Measurements from ENCODE around the gene ABLIM1.

- TF ChIP-seq CTCF (conservative IDR thresholded peaks at IDR 0.05; ENCODE audit: low read depth, low read length) (no peak), EZH2 (IDR thresholded peaks at IDR 0.05; ENCODE audit: borderline replicate concordance, low read depth, low read length, poor library complexity, severe bottlenecking) (no peak)
Observed at GRCh38 chr10:114551636-114551972, 106.5 kb downstream of the ABLIM1 start.
